B cell (primary cell): ENCODE data around the gene MYO18A. TPM values are rescaled to one million over a fixed set of nuclear protein-coding genes. Genes with fewer than 3 reads are reported as not detected.

Experiments used
- ATAC-seq: fragments of 200-7000 bp; cut with Tn5 transposase; one replicate; pipeline ENCODE4 v1.10.0; 2021; ENCODE audit warnings: low read depth, mild to moderate bottlenecking, moderate number of reproducible peaks, moderate library complexity
- CTCF ChIA-PET: fragments of 350-600 bp; sonication (Branson Sonifier 250); formaldehyde crosslinking; loops from one replicate; lab custom pipeline; 2021; ENCODE audit warnings: antibody characterized with exemption, inconsistent platforms; lab: Charles Lee
- POLR2A ChIA-PET: fragments of 350-600 bp; sonication (Branson Sonifier 250); formaldehyde crosslinking; loops from one replicate; lab custom pipeline; 2021; ENCODE audit warnings: antibody characterized with exemption; lab: Charles Lee
- DNase-seq: peaks from one replicate; pipeline ENCODE4 v3.0.0; 2013
- H2AFZ ChIP-seq: 2 replicates; pipeline ENCODE4 v1.6.1; 2012; ENCODE audit warnings: mild to moderate bottlenecking, low read depth, low read length; ENCODE audit not compliant: insufficient read depth, poor library complexity, severe bottlenecking
- H3K27ac ChIP-seq, 2 donors: 1 replicate in 1 of 2; 2 replicates in 1 of 2; pipeline ENCODE4 v1.5.1; 2012 to 2013; ENCODE audit warnings: low read length in 2 of 2, mild to moderate bottlenecking in 2 of 2, moderate library complexity in 1 of 2
- H3K27me3 ChIP-seq, 4 experiments: fragments of 200-600 bp in 1 of 4; sonication (generic) in 1 of 4; replicated peaks in 1 of 4; 1 replicate in 2 of 4; 2 replicates in 2 of 4; pipeline versions ENCODE4 v1.6.1 to v1.7.0; 2013 to 2016; ENCODE audit warnings: low read length in 3 of 4, mild to moderate bottlenecking in 2 of 4, mixed read lengths in 1 of 4, moderate library complexity in 1 of 4; ENCODE audit not compliant: insufficient read depth in 4 of 4, control insufficient read depth in 3 of 4; ENCODE audit errors: control extremely low read depth in 1 of 4
- H3K36me3 ChIP-seq, 2 experiments: replicated peaks in 1 of 2; 1 replicate in 1 of 2; 2 replicates in 1 of 2; pipeline versions ENCODE4 v1.6.1 to v1.7.1; 2013; ENCODE audit warnings: low read length in 1 of 2; ENCODE audit not compliant: insufficient read depth in 2 of 2, control insufficient read depth in 1 of 2; ENCODE audit errors: control extremely low read depth in 1 of 2, extremely low read depth in 1 of 2
- H3K4me1 ChIP-seq, 2 donors: fragments of 200-600 bp in 1 of 2; sonication (generic) in 1 of 2; 1 replicate in 1 of 2; 2 replicates in 1 of 2; pipeline versions ENCODE4 v1.5.1 to v1.6.1; 2013 to 2017; ENCODE audit warnings: low read length in 2 of 2; ENCODE audit not compliant: control insufficient read depth in 2 of 2, insufficient read depth in 2 of 2
- H3K4me2 ChIP-seq: replicated peaks from 2 replicates; pipeline ENCODE3; 2012; ENCODE audit warnings: mild to moderate bottlenecking, low read depth, low read length; ENCODE audit not compliant: poor library complexity, severe bottlenecking
- H3K4me3 ChIP-seq, 5 experiments: fragments of 200-600 bp in 1 of 5; sonication (generic) in 1 of 5; 1 replicate in 3 of 5; 2 replicates in 2 of 5; pipeline versions ENCODE4 v1.5.1 to v1.7.0; 2011 to 2016; ENCODE audit warnings: low read length in 4 of 5, mild to moderate bottlenecking in 4 of 5, low read depth in 2 of 5, control low read depth in 1 of 5, moderate library complexity in 1 of 5; ENCODE audit not compliant: insufficient read depth in 1 of 5; ENCODE audit errors: control extremely low read depth in 1 of 5, extremely low read depth in 1 of 5
- H3K79me2 ChIP-seq: fragments of 200-600 bp; sonication (generic); one replicate; pipeline ENCODE4 v1.6.0; 2016; ENCODE audit warnings: low read length; ENCODE audit not compliant: control insufficient read depth, insufficient read depth
- H3K9ac ChIP-seq: fragments of 200-600 bp; sonication (generic); 2 replicates; pipeline ENCODE4 v1.6.1; 2017; ENCODE audit warnings: mild to moderate bottlenecking, low read length, moderate library complexity
- H3K9me3 ChIP-seq, 3 donors: one replicate each; pipeline versions ENCODE4 v1.6.1 to v1.7.1; 2013; ENCODE audit warnings: low read length in 2 of 3; ENCODE audit not compliant: control insufficient read depth in 2 of 3, insufficient read depth in 1 of 3; ENCODE audit errors: control extremely low read depth in 1 of 3
- H4K20me1 ChIP-seq: 2 replicates; pipeline ENCODE4 v1.6.0; 2012; ENCODE audit warnings: mild to moderate bottlenecking, low read length; ENCODE audit not compliant: insufficient read depth, control insufficient read depth, poor library complexity, severe bottlenecking
- H3K27ac Mint-ChIP-seq: one replicate; pipeline ENCODE4 v1.8.0; 2021; ENCODE audit warnings: mixed read lengths
- H3K27me3 Mint-ChIP-seq: one replicate; pipeline ENCODE4 v1.8.0; 2021; ENCODE audit warnings: mixed read lengths
- H3K4me1 Mint-ChIP-seq: one replicate; pipeline ENCODE4 v1.8.0; 2021; ENCODE audit warnings: mixed read lengths
- H3K4me3 Mint-ChIP-seq: one replicate; pipeline ENCODE4 v1.8.0; 2021; ENCODE audit warnings: mixed read lengths
- H3K9me3 Mint-ChIP-seq: one replicate; pipeline ENCODE4 v1.8.0; 2022; ENCODE audit warnings: mixed read lengths; ENCODE audit not compliant: insufficient read depth
- EZH2 ChIP-seq: IDR thresholded peaks from 2 replicates; pipeline ENCODE4 v1.6.1; 2012; ENCODE audit warnings: borderline replicate concordance, low read depth, mild to moderate bottlenecking, moderate library complexity, low read length; ENCODE audit not compliant: insufficient read depth, poor library complexity, severe bottlenecking
- WGBS: methylation state at CpG from one replicate; pipeline ENCODE4 v1.1.5; 2013; ENCODE audit warnings: missing lambda C conversion rate; ENCODE audit not compliant: insufficient coverage; 5-methylcytosine and 5-hydroxymethylcytosine counted together
- intact Hi-C: fragments of 100-400 bp; cut with micrococcal nuclease; formaldehyde crosslinking; loops from one replicate; pipeline ENCODE4 v1.10.0; 2022
- polyA plus RNA-seq: library from polyadenylated mRNA; depleted of rRNA; stranded (reverse); fragments of >200 nt; gene quantifications from 2 replicates; pipeline ENCODE4 v1.2.3, GENCODE V29; 2012
- total RNA-seq, 2 donors: library from RNA; stranded (reverse); fragments of 120-200 nt in 1 of 2; gene quantifications; 1 replicate in 1 of 2; 2 replicates in 1 of 2; pipeline versions ENCODE4 v1.2.3 to v1.2.4, GENCODE V29; 2013 to 2022
- TF ChIP-seq, protein P1 (sequence below): fragments of 200-600 bp; IDR thresholded peaks from one replicate; pipeline ENCODE4 v1.8.0; 2022; ENCODE audit warnings: antibody characterized with exemption, mild to moderate bottlenecking

The MYO18A gene
- total and polyA plus RNA-seq, 2 donors (not counting 1 experiment from before 2014, with no cell fraction given), result 72.2 to 155 TPM

DNA sequence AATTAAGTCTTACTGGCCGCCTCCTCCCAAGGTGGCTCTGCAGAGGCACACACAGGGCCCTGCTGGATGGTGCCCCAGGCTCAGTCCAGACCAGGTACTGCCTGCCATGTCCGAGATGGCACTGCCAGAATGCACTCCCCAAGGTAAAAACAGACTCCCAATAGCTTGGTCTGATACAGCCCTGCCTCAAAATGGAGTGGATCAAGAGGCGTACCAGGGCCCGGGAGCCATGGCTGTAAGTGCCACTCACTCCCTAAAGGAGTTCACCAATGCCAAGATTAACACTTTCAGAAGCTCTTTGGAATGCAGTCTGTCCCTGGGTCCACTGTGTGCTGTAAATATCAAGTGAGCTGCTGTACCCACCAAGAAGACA is 576 bp upstream of the MYO18A start:
- peaks cover 0 to 2% (median 0%) of the 10 kb centered on the region in 4 experiments for H3K27me3 ChIP-seq
- ChIA-PET CTCF (interaction anchor here (0.5 to 8.8 kb wide), 16 partner anchors 9 to 215 kb away, joined by 3 to 225 read pairs (median 6); no protein-coding TSS in a partner anchor), POLR2A (interaction anchor here (1.0 kb wide), 2 partner anchors 56 to 283 kb away, joined by 4 to 7 read pairs; partner anchors contain the start of gene FLOT2)
- no peak overlapping the region for H3K4me3 ChIP-seq
- H3K27ac ChIP-seq, result no peak overlapping the region
- ATAC-seq, result no peak
- TF ChIP-seq, protein P1, sequence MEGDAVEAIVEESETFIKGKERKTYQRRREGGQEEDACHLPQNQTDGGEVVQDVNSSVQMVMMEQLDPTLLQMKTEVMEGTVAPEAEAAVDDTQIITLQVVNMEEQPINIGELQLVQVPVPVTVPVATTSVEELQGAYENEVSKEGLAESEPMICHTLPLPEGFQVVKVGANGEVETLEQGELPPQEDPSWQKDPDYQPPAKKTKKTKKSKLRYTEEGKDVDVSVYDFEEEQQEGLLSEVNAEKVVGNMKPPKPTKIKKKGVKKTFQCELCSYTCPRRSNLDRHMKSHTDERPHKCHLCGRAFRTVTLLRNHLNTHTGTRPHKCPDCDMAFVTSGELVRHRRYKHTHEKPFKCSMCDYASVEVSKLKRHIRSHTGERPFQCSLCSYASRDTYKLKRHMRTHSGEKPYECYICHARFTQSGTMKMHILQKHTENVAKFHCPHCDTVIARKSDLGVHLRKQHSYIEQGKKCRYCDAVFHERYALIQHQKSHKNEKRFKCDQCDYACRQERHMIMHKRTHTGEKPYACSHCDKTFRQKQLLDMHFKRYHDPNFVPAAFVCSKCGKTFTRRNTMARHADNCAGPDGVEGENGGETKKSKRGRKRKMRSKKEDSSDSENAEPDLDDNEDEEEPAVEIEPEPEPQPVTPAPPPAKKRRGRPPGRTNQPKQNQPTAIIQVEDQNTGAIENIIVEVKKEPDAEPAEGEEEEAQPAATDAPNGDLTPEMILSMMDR, result no peak
- TF ChIP-seq EZH2, result no peak
- Mint-ChIP-seq H3K4me1 (peaks cover 16% of the 10 kb centered on the region), H3K4me3 (peak overlapping the region; percentile 69), H3K27ac (no peak overlapping the region), H3K27me3 (peaks cover 7% of the 10 kb centered on the region), H3K9me3 (peaks cover 4% of the 10 kb centered on the region)
- peaks cover 9 to 28% of the 10 kb centered on the region in 2 donors for H3K4me1 ChIP-seq
- no peak for DNase-seq
- peak overlapping the region; percentile 50 for H3K9ac ChIP-seq
- 71% methylated on average over 4 of the region's 4 CpGs for WGBS
- no peaks in the 10 kb centered on the region for H3K79me2 ChIP-seq
- H2AFZ ChIP-seq, result peak overlapping the region; percentile 96
- no peaks in the 10 kb centered on the region for H3K9me3 ChIP-seq
- no peaks in the 10 kb centered on the region for H4K20me1 ChIP-seq
- intact Hi-C loops, result loop anchor here (1.0 to 2.0 kb wide), 5 partner anchors 31 to 64 kb away; no protein-coding TSS in a partner anchor
- no peaks in the 10 kb centered on the region for H3K36me3 ChIP-seq
- H3K4me2 ChIP-seq, result peak overlapping the region; percentile 87
